Activated CD8-positive, alpha-beta memory T cell treated with anti-CD3 and anti-CD28 coated beads, Interleukin-2, amount 50 U/mL, for 24 hours (primary cell): ENCODE results near the gene MICU2.

Experiments used
- DNase-seq: peaks from one replicate; pipeline ENCODE4 v3.0.0-alpha.2; 2020; ENCODE audit errors: extremely low read depth

The MICU2 gene

GRCh38 chr13:21546372-21546771, 57.6 kb downstream of the MICU2 start:
- DNase-seq: no peak

GRCh38 chr13:21544515-21544914, 59.5 kb downstream of the MICU2 start:
- no peak for DNase-seq

- DNase-seq: no peak
Measured at GRCh38 chr13:21542563-21542962, 61.4 kb downstream of the MICU2 start.

GRCh38 chr13:21541980-21542379, 62.0 kb downstream of the MICU2 start:
- DNase-seq: no peak

- no peak for DNase-seq
Measured at GRCh38 chr13:21541271-21541670, 62.7 kb downstream of the MICU2 start.

- DNase-seq: no peak
Measured at GRCh38 chr13:21539687-21540086, 64.3 kb downstream of the MICU2 start.

- DNase-seq: no peak
Measured at GRCh38 chr13:21538753-21539152, 65.2 kb downstream of the MICU2 start.

GRCh38 chr13:21538280-21538679, 65.7 kb downstream of the MICU2 start:
- DNase-seq: no peak

- DNase-seq: no peak
Measured at GRCh38 chr13:21537105-21537504, 66.9 kb downstream of the MICU2 start.

- no peak for DNase-seq
Measured at GRCh38 chr13:21534760-21535159, 69.2 kb downstream of the MICU2 start.

GRCh38 chr13:21531455-21531854, 72.5 kb downstream of the MICU2 start:
- no peak for DNase-seq

GRCh38 chr13:21530656-21531055, 73.3 kb downstream of the MICU2 start:
- DNase-seq: no peak

- no peak for DNase-seq
Measured at GRCh38 chr13:21529146-21529893, 74.7 kb downstream of the MICU2 start.

GRCh38 chr13:21528616-21529015, 75.4 kb downstream of the MICU2 start:
- DNase-seq: no peak

GRCh38 chr13:21526707-21527540, 77.0 kb downstream of the MICU2 start:
- DNase-seq: no peak

- DNase-seq: no peak
Measured at GRCh38 chr13:21522847-21523246, 81.1 kb downstream of the MICU2 start.

GRCh38 chr13:21522130-21522529, 81.8 kb downstream of the MICU2 start:
- no peak for DNase-seq

GRCh38 chr13:21518617-21519144, 85.3 kb downstream of the MICU2 start:
- DNase-seq: no peak

GRCh38 chr13:21517576-21517975, 86.4 kb downstream of the MICU2 start:
- DNase-seq: no peak

- DNase-seq: no peak
Measured at GRCh38 chr13:21516805-21517204, 87.2 kb downstream of the MICU2 start.

- DNase-seq: no peak
Measured at GRCh38 chr13:21511849-21512248, 92.1 kb downstream of the MICU2 start.

GRCh38 chr13:21504379-21504778, 99.6 kb downstream of the MICU2 start:
- no peak for DNase-seq

- no peak for DNase-seq
Measured at GRCh38 chr13:21501686-21502085, 102.3 kb downstream of the MICU2 start.
